Omental fat pad (tissue), 4 donors: ENCODE results near the gene KCNT1. TPM values are rescaled to one million over a fixed set of nuclear protein-coding genes. Genes with fewer than 3 reads are reported as not detected.

ENCODE experiments used
- ATAC-seq: fragments of 150-250 bp; one replicate; pipeline ENCODE4 v1.9.1; 2016; ENCODE audit warnings: mild to moderate bottlenecking, moderate library complexity; ENCODE audit not compliant: low FRiP score
- DNase-seq: peaks from one replicate; pipeline ENCODE4 v3.0.0-alpha.2; 2019; ENCODE audit warnings: low spot score
- total RNA-seq, 4 donors: library from RNA; depleted of rRNA; stranded (reverse); fragments of >200 nt; gene quantifications; one replicate each; pipeline ENCODE4 v1.1.0, GENCODE V29; 2016
- TF ChIP-seq, protein P1 (sequence below), 3 donors: fragments of 450-650 bp; IDR thresholded peaks; one replicate each; pipeline ENCODE4 v1.5.1; 2016 to 2017; ENCODE audit warnings: antibody characterized with exemption in 3 of 3, mild to moderate bottlenecking in 3 of 3, moderate library complexity in 2 of 3

Gene KCNT1
- under 1 TPM in 2 of 4 donors, not detected in 2; 0.24 to 0.95 TPM for total RNA-seq

DNA sequence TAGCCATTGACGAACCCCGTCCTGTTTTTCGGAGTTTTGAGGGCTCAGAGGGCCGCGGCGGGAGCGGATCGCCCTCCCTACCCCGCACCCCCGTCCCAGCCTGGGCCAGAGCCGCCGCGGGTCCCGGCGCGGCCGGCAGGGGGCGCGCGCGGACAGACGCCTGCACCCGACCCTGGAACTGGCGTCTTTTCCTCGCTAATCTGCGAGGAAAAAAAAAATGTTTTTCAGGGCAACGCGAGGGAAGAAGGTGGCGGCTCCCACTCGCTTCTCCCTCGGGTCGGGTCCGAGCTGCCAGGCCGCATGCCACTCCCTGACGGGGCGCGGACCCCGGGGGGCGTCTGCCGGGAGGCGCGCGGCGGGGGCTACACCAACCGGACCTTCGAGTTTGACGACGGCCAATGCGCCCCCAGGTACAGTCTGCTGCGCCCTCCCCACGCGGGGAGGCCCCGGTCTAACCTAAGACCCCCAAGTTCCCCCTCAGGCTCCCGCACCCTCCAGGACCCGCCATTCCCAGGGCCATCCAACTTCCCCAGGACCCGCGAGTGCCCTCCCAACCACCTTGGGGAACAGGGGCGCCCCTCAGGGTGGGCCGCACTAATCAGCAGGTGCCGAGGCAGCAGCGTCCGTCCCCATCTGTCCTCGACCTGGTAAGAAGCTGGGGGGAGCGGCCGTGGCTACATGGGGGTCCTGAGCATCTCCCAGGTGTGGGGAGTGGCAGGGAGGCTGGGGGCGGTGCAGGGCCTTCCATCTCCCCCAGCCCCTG is at the start of gene KCNT1:
TSS of gene KCNT1 (plus strand) at position 227 of the 763 bp plus-strand sequence. CDS start at position 301, 74 bp downstream.
- DNase-seq = no peak
- ATAC-seq = peak; percentile 66
- TF ChIP-seq, protein P1, sequence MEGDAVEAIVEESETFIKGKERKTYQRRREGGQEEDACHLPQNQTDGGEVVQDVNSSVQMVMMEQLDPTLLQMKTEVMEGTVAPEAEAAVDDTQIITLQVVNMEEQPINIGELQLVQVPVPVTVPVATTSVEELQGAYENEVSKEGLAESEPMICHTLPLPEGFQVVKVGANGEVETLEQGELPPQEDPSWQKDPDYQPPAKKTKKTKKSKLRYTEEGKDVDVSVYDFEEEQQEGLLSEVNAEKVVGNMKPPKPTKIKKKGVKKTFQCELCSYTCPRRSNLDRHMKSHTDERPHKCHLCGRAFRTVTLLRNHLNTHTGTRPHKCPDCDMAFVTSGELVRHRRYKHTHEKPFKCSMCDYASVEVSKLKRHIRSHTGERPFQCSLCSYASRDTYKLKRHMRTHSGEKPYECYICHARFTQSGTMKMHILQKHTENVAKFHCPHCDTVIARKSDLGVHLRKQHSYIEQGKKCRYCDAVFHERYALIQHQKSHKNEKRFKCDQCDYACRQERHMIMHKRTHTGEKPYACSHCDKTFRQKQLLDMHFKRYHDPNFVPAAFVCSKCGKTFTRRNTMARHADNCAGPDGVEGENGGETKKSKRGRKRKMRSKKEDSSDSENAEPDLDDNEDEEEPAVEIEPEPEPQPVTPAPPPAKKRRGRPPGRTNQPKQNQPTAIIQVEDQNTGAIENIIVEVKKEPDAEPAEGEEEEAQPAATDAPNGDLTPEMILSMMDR (IDR thresholded peaks at IDR 0.05) = no peak

DNA sequence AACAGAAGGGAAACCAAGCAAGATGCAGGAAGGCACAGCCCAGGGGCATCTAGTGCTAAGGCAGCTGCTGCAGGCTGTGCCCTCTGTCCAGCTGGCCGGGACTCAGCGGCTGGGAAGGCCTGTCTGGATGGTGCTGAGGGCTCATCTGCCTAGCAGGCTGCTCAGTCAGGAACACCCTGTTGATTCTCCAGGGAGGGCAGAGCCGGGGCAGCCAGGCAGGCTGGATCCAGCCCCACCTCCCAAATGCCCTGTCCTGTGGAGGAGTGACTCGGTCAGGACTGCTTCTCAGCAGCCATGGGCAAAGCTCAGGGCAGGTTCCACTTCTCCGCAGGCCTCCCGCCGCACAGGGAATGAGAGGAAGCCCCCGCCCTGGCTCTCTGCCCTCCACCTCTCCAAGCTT is 46.7 kb upstream of the KCNT1 start:
- ATAC-seq = no peak
- DNase-seq = no peak
- TF ChIP-seq, protein P1 (IDR thresholded peaks at IDR 0.05) = no peak

DNA sequence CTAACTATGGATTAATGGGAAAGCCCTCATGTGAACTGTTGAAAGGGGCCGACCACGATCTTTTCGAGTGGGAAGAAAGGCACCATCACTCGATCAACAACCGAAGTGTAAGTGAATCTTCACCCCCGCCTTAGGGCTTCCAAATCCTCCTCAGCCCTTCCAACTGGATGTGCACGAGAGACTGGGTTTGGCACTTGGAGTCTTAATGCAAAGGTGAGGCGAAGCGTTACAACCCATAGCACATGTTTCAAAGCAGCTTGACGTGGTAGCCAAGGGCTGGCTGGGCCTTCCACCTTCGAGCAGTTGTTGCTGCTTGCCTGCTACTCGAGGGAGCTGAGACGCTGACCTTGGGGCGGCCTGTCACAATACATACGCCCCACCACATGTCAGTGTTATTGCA is 44.6 kb upstream of the KCNT1 start:
- ATAC-seq (no peak), DNase-seq (no peak)
- TF ChIP-seq, protein P1 (IDR thresholded peaks at IDR 0.05) = no peak

DNA sequence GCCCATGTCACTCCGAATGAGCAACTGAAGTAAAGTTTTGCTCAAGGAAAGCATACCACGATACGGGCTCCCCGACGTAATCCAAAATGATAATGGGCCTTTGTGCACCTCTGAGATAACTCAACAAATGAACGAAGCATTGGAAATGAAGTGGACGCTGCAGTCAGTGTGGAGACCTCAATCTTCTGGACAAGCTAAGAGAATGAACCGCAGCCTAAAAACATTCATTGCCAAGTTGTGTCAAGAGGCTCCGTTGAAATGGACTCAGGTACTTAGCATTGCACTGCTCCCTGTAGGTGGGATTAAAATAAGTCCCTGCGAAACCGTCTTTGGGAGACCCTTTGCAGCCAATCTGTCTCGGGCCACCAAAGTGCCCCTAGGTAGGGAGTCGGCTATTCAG is 42.7 kb upstream of the KCNT1 start:
- no peak for DNase-seq
- TF ChIP-seq, protein P1 (IDR thresholded peaks at IDR 0.05) = no peak
- ATAC-seq = no peak

DNA sequence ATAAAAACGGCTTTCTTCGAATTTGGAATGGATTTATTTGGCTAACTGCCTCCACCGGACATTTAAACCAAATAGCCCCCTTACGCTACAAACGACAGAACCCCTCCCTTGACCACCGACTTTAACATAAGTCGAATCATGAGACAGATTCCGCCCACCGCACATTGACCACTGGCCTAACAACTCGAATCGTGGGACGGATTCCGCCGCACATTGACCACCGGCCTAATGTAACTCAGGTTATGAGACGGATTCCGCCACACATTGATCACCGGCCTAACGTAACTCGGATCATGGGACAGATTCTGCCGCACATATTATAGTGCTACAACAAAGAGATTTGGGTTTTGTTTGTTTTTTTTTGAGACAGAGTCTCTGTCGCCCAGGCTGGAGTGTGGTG is 41.6 kb upstream of the KCNT1 start:
- TF ChIP-seq, protein P1 (IDR thresholded peaks at IDR 0.05) = no peak
- no peak for ATAC-seq

DNA sequence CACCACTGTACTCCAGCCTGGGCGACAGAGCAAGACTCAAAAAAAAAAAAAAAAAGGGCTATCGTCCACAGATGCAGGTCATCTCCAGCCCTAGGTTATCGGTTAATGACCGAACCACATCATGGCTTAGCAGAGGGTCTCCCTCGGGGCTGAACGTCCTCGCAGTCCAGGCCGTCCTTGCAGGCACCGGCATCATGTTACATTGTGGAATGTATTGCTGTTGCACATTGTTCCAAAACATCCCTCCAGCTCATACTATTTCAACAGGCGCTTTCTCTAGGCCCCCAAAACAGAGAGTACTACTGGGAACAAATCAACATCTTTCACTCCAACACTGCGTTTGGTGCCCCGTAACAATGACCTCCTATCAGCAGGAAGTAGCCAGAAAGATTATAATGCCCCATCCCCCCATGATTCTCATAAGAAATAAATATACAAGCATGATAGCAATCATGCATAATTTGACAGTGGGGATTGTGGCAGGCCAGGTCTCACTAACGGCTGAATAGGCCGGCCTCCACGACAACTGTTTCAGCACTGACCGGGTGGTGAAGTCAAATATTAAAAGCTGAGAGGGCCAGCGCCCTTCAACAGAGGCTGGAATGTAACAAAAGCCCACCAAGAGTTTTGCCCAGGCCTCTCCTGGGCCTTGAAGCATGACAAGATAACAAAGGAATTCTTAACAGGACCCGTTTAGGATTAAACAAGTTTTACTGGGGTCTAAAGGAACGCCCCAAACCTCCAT is 40.0 kb upstream of the KCNT1 start:
- DNase-seq (no peak), ATAC-seq (no peak)
- TF ChIP-seq, protein P1 (IDR thresholded peaks at IDR 0.05) = no peak

More for the DNA sequence above, 41.6 kb upstream of the KCNT1 start:
- no peak for DNase-seq
